A549 treated with CORT108297 at 1 μM for 4 hours (cell line): Measurements from ENCODE around the gene TNXB. TPM values are rescaled to one million over a fixed set of nuclear protein-coding genes. Genes with fewer than 3 reads are reported as not detected.

Experiments used
- total RNA-seq: library from RNA; stranded (reverse); fragments of 200-300 nt; extraction: Qiagen RNA extraction; gene quantifications from 5 replicates; pipeline ENCODE4 v1.2.3, GENCODE V29; 2022

The TNXB gene
- 0.32 to 0.72 TPM (median 0.56 TPM) in 5 replicates for total RNA-seq

DNA sequence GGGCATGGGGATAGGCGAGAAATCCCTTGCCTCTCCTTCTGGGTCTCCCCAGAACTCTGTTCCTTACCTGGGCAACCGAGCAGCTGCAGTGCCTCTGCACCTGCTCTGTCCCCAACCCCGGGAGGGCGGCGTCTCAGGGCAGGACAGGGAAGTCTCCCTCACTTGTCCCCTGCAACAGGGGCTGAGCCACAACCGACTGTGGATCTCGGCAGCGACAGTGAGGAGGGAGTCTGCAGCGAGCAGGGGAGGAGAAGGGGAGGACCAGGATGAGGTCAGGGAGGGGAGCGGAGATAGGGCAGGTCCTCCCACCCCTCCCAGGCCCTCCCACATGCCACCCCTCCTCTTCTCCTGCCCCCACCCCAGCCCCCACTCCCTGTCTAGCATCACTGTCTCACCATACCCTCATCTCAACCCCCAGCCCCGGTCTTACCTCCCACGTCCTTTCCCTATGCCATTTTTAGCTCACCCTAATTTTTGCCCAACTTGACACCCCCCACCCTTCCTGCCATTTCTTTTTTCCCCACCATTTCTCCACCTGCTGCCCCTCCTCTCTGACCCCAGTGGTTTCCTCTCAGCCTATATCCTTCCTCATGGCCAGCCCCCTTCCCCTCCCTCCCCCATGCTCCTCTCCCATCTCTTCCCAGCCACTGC is at the start of gene TNXB:
Gene TNXB, minus strand, starts transcription at position 225 of the 651 bp plus-strand sequence. CDS start 11,140 bp downstream, outside the sequence.

GRCh38 chr6:32153564-32154513 is 44.7 kb upstream of the TNXB start, which contains the start of gene PPT2:
PPT2 (plus strand) TSS chr6:32154141; CDS start chr6:32154595, 454 bp downstream.

DNA sequence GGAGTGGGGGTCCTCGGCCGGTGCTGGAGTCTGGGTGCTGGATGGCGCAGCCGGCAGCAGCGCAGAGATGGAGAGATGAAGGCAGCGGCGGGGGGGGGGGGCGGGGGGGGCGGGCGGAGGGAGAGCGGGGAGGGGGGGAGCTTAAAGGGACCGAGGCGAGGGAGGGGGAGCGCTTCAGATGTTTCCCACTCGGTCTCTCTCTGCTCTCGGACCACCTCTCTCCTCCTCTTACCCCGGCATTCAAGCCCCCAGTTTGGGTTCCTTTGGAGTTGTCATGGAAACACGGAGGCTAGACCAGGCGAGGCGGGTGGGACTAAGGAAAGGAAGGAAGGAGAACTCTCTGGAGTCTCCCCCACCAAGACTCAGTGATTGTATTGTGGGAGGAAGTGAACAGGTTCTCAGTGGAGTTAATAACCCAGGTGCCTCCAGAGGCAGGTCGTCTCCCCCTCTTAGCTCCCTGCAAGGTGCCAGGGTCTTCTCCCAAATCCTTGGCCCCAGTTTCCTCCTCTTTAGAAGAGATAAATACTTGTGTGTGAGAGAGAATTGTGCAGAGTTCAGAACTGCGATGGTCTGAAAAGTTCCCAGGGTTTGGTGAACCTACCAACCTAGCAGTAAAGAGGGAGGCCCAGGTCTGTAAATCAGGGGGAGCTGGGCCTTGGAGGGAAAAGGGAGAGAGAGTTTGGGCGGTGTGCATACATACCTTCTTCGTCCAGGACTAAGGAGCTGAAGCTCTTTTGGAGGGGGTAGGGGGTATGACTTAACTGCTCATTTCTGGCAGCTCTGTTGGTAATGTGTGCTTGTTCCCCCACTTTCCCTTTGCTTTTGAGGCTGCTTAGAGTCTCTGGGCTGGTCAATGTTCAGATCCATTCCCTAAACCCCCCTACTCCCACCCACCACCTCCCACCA is 43.0 kb upstream of the TNXB start, which contains the start of gene PRRT1:
Gene PRRT1, minus strand, starts transcription at position 77 of the 906 bp plus-strand sequence. CDS start 112 bp downstream, outside the sequence.

GRCh38 chr6:32127717-32128592 is 18.8 kb upstream of the TNXB start, which contains the start of gene ATF6B:
ATF6B (minus strand) TSS chr6:32128246; CDS start chr6:32128207, 39 bp downstream.

GRCh38 chr6:32037598-32038524 is 71.3 kb downstream of the TNXB start, which contains the start of gene CYP21A2:
CYP21A2 (plus strand) TSS chr6:32038415; CDS start chr6:32038423, 8 bp downstream.

GRCh38 chr6:32014547-32014946 is 94.6 kb downstream of the TNXB start, which contains the start of gene C4B:
C4B (plus strand) TSS chr6:32014795; CDS start chr6:32014846, 51 bp downstream.

Other genes with a start within 250 kb of the TNXB start
- gene NEU1, start 246.5 kb downstream of the TNXB start, total RNA-seq = 23.0 to 37.8 TPM (median 29.3 TPM) in 5 replicates
- gene SLC44A4, start 230.3 kb downstream of the TNXB start, total RNA-seq = 0.06 to 0.16 TPM in 2 of 5 replicates, not detected in the others
- 25.9 to 35.4 TPM (median 32.0 TPM) in 5 replicates for gene EHMT2, start 211.6 kb downstream of the TNXB start, total RNA-seq
- gene ZBTB12, start 207.3 kb downstream of the TNXB start, total RNA-seq = 3.4 to 5.3 TPM (median 4.6 TPM) in 5 replicates
- gene C2, start 181.6 kb downstream of the TNXB start, total RNA-seq = 0.21 to 0.68 TPM (median 0.31 TPM) in 5 replicates
- gene CFB, start 163.2 kb downstream of the TNXB start, total RNA-seq = 1.5 to 3.3 TPM (median 2.4 TPM) in 5 replicates
- 74.7 to 85.0 TPM (median 75.1 TPM) in 5 replicates for gene NELFE, start 150.4 kb downstream of the TNXB start, total RNA-seq
- 21.0 to 27.3 TPM (median 25.4 TPM) in 5 replicates for gene SKIC2, start 150.2 kb downstream of the TNXB start, total RNA-seq
- gene DXO, start 137.2 kb downstream of the TNXB start, total RNA-seq = 11.7 to 13.4 TPM (median 12.5 TPM) in 5 replicates
- 0.48 to 1.5 TPM (median 1.1 TPM) in 5 replicates for gene C4A, start 127.3 kb downstream of the TNXB start, total RNA-seq
- 0.46 to 1.7 TPM (median 0.76 TPM) in 5 replicates for gene C4B, start 94.5 kb downstream of the TNXB start, total RNA-seq
- not detected in 5 replicates for gene CYP21A2, start 70.9 kb downstream of the TNXB start, total RNA-seq
- gene ATF6B, start 18.9 kb upstream of the TNXB start, total RNA-seq = 27.4 to 38.6 TPM (median 36.1 TPM) in 5 replicates
- 6.4 to 8.4 TPM (median 8.1 TPM) in 5 replicates for gene FKBPL, start 20.9 kb upstream of the TNXB start, total RNA-seq
- gene PRRT1, start 42.6 kb upstream of the TNXB start, total RNA-seq = 0.30 to 0.74 TPM (median 0.52 TPM) in 5 replicates
- 7.1 to 10.4 TPM (median 9.9 TPM) in 5 replicates for gene PPT2, start 44.8 kb upstream of the TNXB start, total RNA-seq
- gene EGFL8, start 55.3 kb upstream of the TNXB start, total RNA-seq = 1.4 to 2.6 TPM (median 1.9 TPM) in 5 replicates
- gene AGPAT1, start 66.7 kb upstream of the TNXB start, total RNA-seq = 33.3 to 41.7 TPM (median 40.0 TPM) in 5 replicates
- gene RNF5, start 69.1 kb upstream of the TNXB start, total RNA-seq = 32.2 to 49.6 TPM (median 47.9 TPM) in 5 replicates
- 1.4 to 2.3 TPM (median 1.7 TPM) in 5 replicates for gene AGER, start 74.9 kb upstream of the TNXB start, total RNA-seq
- 13.9 to 19.9 TPM (median 17.4 TPM) in 5 replicates for gene PBX2, start 80.9 kb upstream of the TNXB start, total RNA-seq
- 0.31 to 0.43 TPM (median 0.38 TPM) in 5 replicates for gene GPSM3, start 83.3 kb upstream of the TNXB start, total RNA-seq
- gene NOTCH4, start 114.7 kb upstream of the TNXB start, total RNA-seq = 0.36 to 0.78 TPM (median 0.66 TPM) in 5 replicates